Stimulated activated naive CD8-positive, alpha-beta T cell treated with anti-CD3 and anti-CD28 coated beads, Interleukin-15, Interleukin-2, amounts not matched to agents 100 ng/mL and 50 ng/mL, for 24 hours (primary cell): ENCODE results near the gene CLEC9A.

Source experiments
- H3K27ac Mint-ChIP-seq: one replicate; pipeline ENCODE4 v1.8.0; 2021; ENCODE audit warnings: mild to moderate bottlenecking, mixed read lengths
- H3K27me3 Mint-ChIP-seq: one replicate; pipeline ENCODE4 v1.8.0; 2021; ENCODE audit warnings: mixed read lengths
- H3K36me3 Mint-ChIP-seq: one replicate; pipeline ENCODE4 v1.8.0; 2021; ENCODE audit warnings: low read depth, mixed read lengths
- H3K4me1 Mint-ChIP-seq: one replicate; pipeline ENCODE4 v1.8.0; 2021; ENCODE audit warnings: low read depth, mixed read lengths
- H3K4me3 Mint-ChIP-seq: one replicate; pipeline ENCODE4 v1.8.0; 2021; ENCODE audit warnings: mild to moderate bottlenecking, mixed read lengths
- H3K9me3 Mint-ChIP-seq: one replicate; pipeline ENCODE4 v1.8.0; 2021; ENCODE audit warnings: mixed read lengths

The CLEC9A gene

GRCh38 chr12:10033783-10034545 lies 3.5 kb downstream of the CLEC9A start:
- H3K27me3 Mint-ChIP-seq, result peaks cover 11% of the 10 kb centered on the region
- no peaks in the 10 kb centered on the region for H3K36me3 Mint-ChIP-seq

GRCh38 chr12:10042167-10042566 lies 11.7 kb downstream of the CLEC9A start:
- Mint-ChIP-seq H3K27ac (no peak overlapping the region), H3K4me3 (no peak overlapping the region), H3K27me3 (peaks cover 24% of the 10 kb centered on the region), H3K9me3 (no peaks in the 10 kb centered on the region), H3K36me3 (no peaks in the 10 kb centered on the region), H3K4me1 (no peaks in the 10 kb centered on the region)

More at GRCh38 chr12:10033783-10034545, 3.5 kb downstream of the CLEC9A start:
- Mint-ChIP-seq H3K9me3 (no peaks in the 10 kb centered on the region), H3K4me3 (no peak overlapping the region), H3K4me1 (no peaks in the 10 kb centered on the region), H3K27ac (no peak overlapping the region)

- H3K9me3 Mint-ChIP-seq, result peaks cover 4% of the 10 kb centered on the region
- H3K36me3 Mint-ChIP-seq, result no peaks in the 10 kb centered on the region
- H3K4me1 Mint-ChIP-seq, result peaks cover 8% of the 10 kb centered on the region
- H3K27me3 Mint-ChIP-seq, result peaks cover 22% of the 10 kb centered on the region
- no peak overlapping the region for H3K27ac Mint-ChIP-seq
- no peak overlapping the region for H3K4me3 Mint-ChIP-seq
Observed at GRCh38 chr12:10048526-10048925, 18.0 kb downstream of the CLEC9A start.

GRCh38 chr12:10052193-10052913 lies 21.9 kb downstream of the CLEC9A start:
- H3K4me1 Mint-ChIP-seq, result peaks cover 8% of the 10 kb centered on the region
- H3K27ac Mint-ChIP-seq, result no peak overlapping the region
- H3K4me3 Mint-ChIP-seq, result peak overlapping the region; percentile 1
- H3K27me3 Mint-ChIP-seq, result peaks cover 30% of the 10 kb centered on the region
- peaks cover 4% of the 10 kb centered on the region for H3K9me3 Mint-ChIP-seq
- H3K36me3 Mint-ChIP-seq, result no peaks in the 10 kb centered on the region

GRCh38 chr12:10058387-10058786 lies 27.9 kb downstream of the CLEC9A start:
- Mint-ChIP-seq H3K4me3 (no peak overlapping the region), H3K27me3 (peaks cover 12% of the 10 kb centered on the region)

GRCh38 chr12:10065241-10065640 lies 34.8 kb downstream of the CLEC9A start:
- H3K36me3 Mint-ChIP-seq, result no peaks in the 10 kb centered on the region
- H3K27me3 Mint-ChIP-seq, result peaks cover 27% of the 10 kb centered on the region
- H3K4me1 Mint-ChIP-seq, result peaks cover 5% of the 10 kb centered on the region
- no peak overlapping the region for H3K4me3 Mint-ChIP-seq
- no peaks in the 10 kb centered on the region for H3K9me3 Mint-ChIP-seq
- H3K27ac Mint-ChIP-seq, result no peak overlapping the region

More at GRCh38 chr12:10058387-10058786, 27.9 kb downstream of the CLEC9A start:
- Mint-ChIP-seq H3K9me3 (no peaks in the 10 kb centered on the region), H3K27ac (no peak overlapping the region), H3K4me1 (no peaks in the 10 kb centered on the region), H3K36me3 (no peaks in the 10 kb centered on the region)

- H3K4me1 Mint-ChIP-seq, result peaks cover 5% of the 10 kb centered on the region
- no peaks in the 10 kb centered on the region for H3K36me3 Mint-ChIP-seq
- H3K4me3 Mint-ChIP-seq, result no peak overlapping the region
- H3K27me3 Mint-ChIP-seq, result peaks cover 33% of the 10 kb centered on the region
- no peak overlapping the region for H3K27ac Mint-ChIP-seq
- H3K9me3 Mint-ChIP-seq, result no peaks in the 10 kb centered on the region
Observed at GRCh38 chr12:10067264-10067663, 36.8 kb downstream of the CLEC9A start.

GRCh38 chr12:10067942-10068341 lies 37.5 kb downstream of the CLEC9A start:
- Mint-ChIP-seq H3K4me3 (no peak overlapping the region), H3K27ac (no peak overlapping the region), H3K9me3 (no peaks in the 10 kb centered on the region), H3K27me3 (peaks cover 33% of the 10 kb centered on the region), H3K36me3 (no peaks in the 10 kb centered on the region), H3K4me1 (peaks cover 5% of the 10 kb centered on the region)

GRCh38 chr12:10068644-10069043 lies 38.2 kb downstream of the CLEC9A start:
- Mint-ChIP-seq H3K27me3 (peaks cover 33% of the 10 kb centered on the region), H3K4me1 (peaks cover 5% of the 10 kb centered on the region), H3K4me3 (no peak overlapping the region), H3K36me3 (no peaks in the 10 kb centered on the region), H3K9me3 (no peaks in the 10 kb centered on the region), H3K27ac (no peak overlapping the region)

- Mint-ChIP-seq H3K9me3 (no peaks in the 10 kb centered on the region), H3K27ac (no peak overlapping the region), H3K36me3 (no peaks in the 10 kb centered on the region), H3K4me3 (no peak overlapping the region), H3K27me3 (peaks cover 33% of the 10 kb centered on the region), H3K4me1 (peaks cover 5% of the 10 kb centered on the region)
Observed at GRCh38 chr12:10069099-10069498, 38.6 kb downstream of the CLEC9A start.

GRCh38 chr12:10069976-10070375 lies 39.5 kb downstream of the CLEC9A start:
- peaks cover 33% of the 10 kb centered on the region for H3K27me3 Mint-ChIP-seq

GRCh38 chr12:10070380-10070779 lies 39.9 kb downstream of the CLEC9A start:
- H3K4me1 Mint-ChIP-seq, result peaks cover 5% of the 10 kb centered on the region
- H3K4me3 Mint-ChIP-seq, result no peak overlapping the region
- peaks cover 33% of the 10 kb centered on the region for H3K27me3 Mint-ChIP-seq
- no peaks in the 10 kb centered on the region for H3K36me3 Mint-ChIP-seq
- no peaks in the 10 kb centered on the region for H3K9me3 Mint-ChIP-seq
- no peak overlapping the region for H3K27ac Mint-ChIP-seq

More at GRCh38 chr12:10069976-10070375, 39.5 kb downstream of the CLEC9A start:
- H3K4me1 Mint-ChIP-seq, result peaks cover 5% of the 10 kb centered on the region
- no peaks in the 10 kb centered on the region for H3K36me3 Mint-ChIP-seq
- no peak overlapping the region for H3K27ac Mint-ChIP-seq
- no peaks in the 10 kb centered on the region for H3K9me3 Mint-ChIP-seq
- no peak overlapping the region for H3K4me3 Mint-ChIP-seq

- H3K27ac Mint-ChIP-seq, result no peak overlapping the region
- H3K27me3 Mint-ChIP-seq, result peaks cover 29% of the 10 kb centered on the region
- no peaks in the 10 kb centered on the region for H3K9me3 Mint-ChIP-seq
Observed at GRCh38 chr12:10072131-10072530, 41.6 kb downstream of the CLEC9A start.

GRCh38 chr12:10073261-10073660 lies 42.8 kb downstream of the CLEC9A start:
- no peaks in the 10 kb centered on the region for H3K36me3 Mint-ChIP-seq

More at GRCh38 chr12:10072131-10072530, 41.6 kb downstream of the CLEC9A start:
- H3K4me3 Mint-ChIP-seq, result no peak overlapping the region
- H3K4me1 Mint-ChIP-seq, result peaks cover 5% of the 10 kb centered on the region
- no peaks in the 10 kb centered on the region for H3K36me3 Mint-ChIP-seq

GRCh38 chr12:10075451-10075850 lies 45.0 kb downstream of the CLEC9A start:
- no peak overlapping the region for H3K27ac Mint-ChIP-seq
- no peak overlapping the region for H3K4me3 Mint-ChIP-seq
- no peaks in the 10 kb centered on the region for H3K36me3 Mint-ChIP-seq
- H3K9me3 Mint-ChIP-seq, result no peaks in the 10 kb centered on the region
- no peaks in the 10 kb centered on the region for H3K4me1 Mint-ChIP-seq
- peaks cover 12% of the 10 kb centered on the region for H3K27me3 Mint-ChIP-seq

More at GRCh38 chr12:10073261-10073660, 42.8 kb downstream of the CLEC9A start:
- no peaks in the 10 kb centered on the region for H3K9me3 Mint-ChIP-seq
- peaks cover 28% of the 10 kb centered on the region for H3K27me3 Mint-ChIP-seq
- H3K27ac Mint-ChIP-seq, result no peak overlapping the region
- peaks cover 5% of the 10 kb centered on the region for H3K4me1 Mint-ChIP-seq
- no peak overlapping the region for H3K4me3 Mint-ChIP-seq
